ENCODE data around the gene RSBN1L. TPM values are rescaled to one million over a fixed set of nuclear protein-coding genes. Genes with fewer than 3 reads are reported as not detected.
"Not testable (repeated sequence)": the region's sequence is repeated elsewhere in the genome, so short reads cannot be mapped to it uniquely, and the experiment has no call there.

Gene RSBN1L
- total and polyA plus RNA-seq, 2 donors (not counting 3 experiments of a cell fraction or from before 2014, with no cell fraction given), result 3.0 to 13.1 TPM

GRCh38 chr7:77651575-77652162, 44.6 kb upstream of the RSBN1L start:
- TF ChIP-seq CTCF (IDR thresholded peaks at IDR 0.05; ENCODE audit: extremely low read depth in 1 of 2, insufficient read depth in 1 of 2, low read depth in 1 of 2, low read length in 2 of 2) (peak; percentile 47 to 54), POLR2AphosphoS5 (IDR thresholded peaks at IDR 0.05; ENCODE audit: insufficient read depth, low read depth, low read length) (no peak)
- intact Hi-C loops (cut with micrococcal nuclease), result loop anchor here (1.0 to 10.0 kb wide), 2 partner anchors 108 to 393 kb away; no protein-coding TSS in a partner anchor
- H3K4me1 ChIP-seq (ENCODE audit: control insufficient read depth, extremely low read depth, insufficient read depth, low read length), result no peaks in the 10 kb centered on the region
- H2AFZ ChIP-seq (ENCODE audit: low read depth, low read length), result no peak overlapping the region
- no peaks in the 10 kb centered on the region for H3K27me3 ChIP-seq (ENCODE audit: control insufficient read depth in 2 of 2, insufficient read depth in 2 of 2, low read length in 2 of 2)
- CTCF ChIA-PET, result interaction anchor here (0.7 to 4.1 kb wide), 64 partner anchors 8 to 389 kb away, joined by 3 to 43 read pairs (median 5); partner anchors contain the start of genes PHTF2, RSBN1L and TMEM60
- peaks cover 3 to 9% of the 10 kb centered on the region in 2 experiments for H3K36me3 ChIP-seq (ENCODE audit: control insufficient read depth in 2 of 2, extremely low read depth in 1 of 2, insufficient read depth in 2 of 2, low read length in 2 of 2)
- FAIRE-seq (peak; percentile 82), DNase-seq (ENCODE audit: low read depth, low spot score) (peak; percentile 54)
- POLR2A ChIA-PET, result interaction anchor here (0.6 kb wide), 1 partner anchor 123 kb away, joined by 4 read pairs; no protein-coding TSS in a partner anchor
- no peak overlapping the region for H3K9ac ChIP-seq (replicated peaks; ENCODE audit: extremely low read depth, insufficient read depth, low read length)
- dilution Hi-C loops (cut with MboI; ENCODE audit: extremely low pct_ligation_motif_present, low sequenced_read_pairs), result no loop called here
- no peaks in the 10 kb centered on the region for H3K79me2 ChIP-seq (ENCODE audit: control insufficient read depth, insufficient read depth, low read length)
- BruUV-seq (replicated peaks), result no TSS peak
- no peaks in the 10 kb centered on the region for H3K9me3 ChIP-seq (replicated peaks; ENCODE audit: control insufficient read depth, insufficient read depth, low read length)
- H3K4me2 ChIP-seq (ENCODE audit: insufficient read depth, low read length), result no peak overlapping the region
- no peak overlapping the region for H3K27ac ChIP-seq (ENCODE audit: insufficient read depth, low read depth, low read length)
- no peak overlapping the region for H3K4me3 ChIP-seq (replicated peaks in 1 of 3; ENCODE audit: insufficient read depth in 1 of 3, low read depth in 1 of 3, low read length in 3 of 3)
- no peaks in the 10 kb centered on the region for H3K9me1 ChIP-seq (replicated peaks; ENCODE audit: control insufficient read depth, extremely low read depth, insufficient read depth, low read length)
- H4K20me1 ChIP-seq (replicated peaks; ENCODE audit: control insufficient read depth, extremely low read depth, insufficient read depth, low read length), result no peaks in the 10 kb centered on the region

- POLR2A ChIA-PET, result interaction anchor here (0.7 kb wide), 1 partner anchor 21 kb away, joined by 7 read pairs; no protein-coding TSS in a partner anchor
Measured at GRCh38 chr7:77652826-77653225, 43.4 kb upstream of the RSBN1L start.

More at GRCh38 chr7:77652826-77653225, 43.4 kb upstream of the RSBN1L start:
- dilution Hi-C loops (cut with MboI; ENCODE audit: extremely low pct_ligation_motif_present, low sequenced_read_pairs); H3K9ac ChIP-seq (replicated peaks; ENCODE audit: extremely low read depth, insufficient read depth, low read length); H3K9me3 ChIP-seq (replicated peaks; ENCODE audit: control insufficient read depth, insufficient read depth, low read length); H3K4me2 ChIP-seq (ENCODE audit: insufficient read depth, low read length); H3K79me2 ChIP-seq (ENCODE audit: control insufficient read depth, insufficient read depth, low read length); H3K4me1 ChIP-seq (ENCODE audit: control insufficient read depth, extremely low read depth, insufficient read depth, low read length); H4K20me1 ChIP-seq (replicated peaks; ENCODE audit: control insufficient read depth, extremely low read depth, insufficient read depth, low read length); H2AFZ ChIP-seq (ENCODE audit: low read depth, low read length); FAIRE-seq; H3K4me3 ChIP-seq (replicated peaks in 1 of 3; ENCODE audit: insufficient read depth in 1 of 3, low read depth in 1 of 3, low read length in 3 of 3); H3K27ac ChIP-seq (ENCODE audit: insufficient read depth, low read depth, low read length); H3K9me1 ChIP-seq (replicated peaks; ENCODE audit: control insufficient read depth, extremely low read depth, insufficient read depth, low read length); DNase-seq (ENCODE audit: low read depth, low spot score); BruUV-seq (replicated peaks); H3K27me3 ChIP-seq (ENCODE audit: control insufficient read depth in 2 of 2, insufficient read depth in 2 of 2, low read length in 2 of 2): not testable (repeated sequence)
- CTCF ChIA-PET, result interaction anchor here (1.7 to 4.1 kb wide), 6 partner anchors 15 to 281 kb away, joined by 5 to 43 read pairs (median 25); partner anchors contain the start of genes PHTF2 and TMEM60
- peaks cover 4 to 11% of the 10 kb centered on the region in 2 experiments for H3K36me3 ChIP-seq (ENCODE audit: control insufficient read depth in 2 of 2, extremely low read depth in 1 of 2, insufficient read depth in 2 of 2, low read length in 2 of 2)
- intact Hi-C loops (cut with micrococcal nuclease), result loop anchor here (10.0 kb wide), 1 partner anchor 392 kb away; no protein-coding TSS in a partner anchor
